Activated CD4-positive, alpha-beta memory T cell treated with anti-CD3 and anti-CD28 coated beads, Interleukin-2, amount 10 ng/mL, durations not matched to agents 7 days and 5 days (primary cell): ENCODE data around the gene PIGC. TPM values are rescaled to one million over a fixed set of nuclear protein-coding genes. Genes with fewer than 3 reads are reported as not detected.

Experiments used
- CTCF ChIA-PET: fragments of 350-600 bp; sonication (Branson Sonifier 250); formaldehyde crosslinking; loops from one replicate; lab custom pipeline; 2021; ENCODE audit warnings: antibody characterized with exemption, inconsistent platforms; lab: Charles Lee
- POLR2A ChIA-PET: fragments of 350-600 bp; sonication (Branson Sonifier 250); formaldehyde crosslinking; loops from one replicate; lab custom pipeline; 2021; ENCODE audit warnings: antibody characterized with exemption; lab: Charles Lee
- DNase-seq: peaks from one replicate; pipeline ENCODE4 v3.0.0-alpha.2; 2020
- H3K27ac Mint-ChIP-seq: one replicate; pipeline ENCODE4 v1.8.0; 2021; ENCODE audit warnings: mild to moderate bottlenecking, mixed read lengths
- H3K27me3 Mint-ChIP-seq: one replicate; pipeline ENCODE4 v1.8.0; 2021; ENCODE audit warnings: mixed read lengths
- H3K36me3 Mint-ChIP-seq: one replicate; pipeline ENCODE4 v1.8.0; 2021; ENCODE audit warnings: low read depth, mixed read lengths
- H3K4me1 Mint-ChIP-seq: one replicate; pipeline ENCODE4 v1.8.0; 2021; ENCODE audit warnings: mixed read lengths
- H3K4me3 Mint-ChIP-seq: one replicate; pipeline ENCODE4 v1.8.0; 2021; ENCODE audit warnings: mild to moderate bottlenecking, mixed read lengths
- H3K9me3 Mint-ChIP-seq: one replicate; pipeline ENCODE4 v1.8.0; 2021; ENCODE audit warnings: mixed read lengths
- total RNA-seq, 2 experiments: library from RNA; stranded (reverse); gene quantifications; one replicate each; pipeline ENCODE4 v1.2.3, GENCODE V29; 2021

PIGC gene
- 10 to 100 TPM; 24.5 to 26.2 TPM for total RNA-seq

DNA sequence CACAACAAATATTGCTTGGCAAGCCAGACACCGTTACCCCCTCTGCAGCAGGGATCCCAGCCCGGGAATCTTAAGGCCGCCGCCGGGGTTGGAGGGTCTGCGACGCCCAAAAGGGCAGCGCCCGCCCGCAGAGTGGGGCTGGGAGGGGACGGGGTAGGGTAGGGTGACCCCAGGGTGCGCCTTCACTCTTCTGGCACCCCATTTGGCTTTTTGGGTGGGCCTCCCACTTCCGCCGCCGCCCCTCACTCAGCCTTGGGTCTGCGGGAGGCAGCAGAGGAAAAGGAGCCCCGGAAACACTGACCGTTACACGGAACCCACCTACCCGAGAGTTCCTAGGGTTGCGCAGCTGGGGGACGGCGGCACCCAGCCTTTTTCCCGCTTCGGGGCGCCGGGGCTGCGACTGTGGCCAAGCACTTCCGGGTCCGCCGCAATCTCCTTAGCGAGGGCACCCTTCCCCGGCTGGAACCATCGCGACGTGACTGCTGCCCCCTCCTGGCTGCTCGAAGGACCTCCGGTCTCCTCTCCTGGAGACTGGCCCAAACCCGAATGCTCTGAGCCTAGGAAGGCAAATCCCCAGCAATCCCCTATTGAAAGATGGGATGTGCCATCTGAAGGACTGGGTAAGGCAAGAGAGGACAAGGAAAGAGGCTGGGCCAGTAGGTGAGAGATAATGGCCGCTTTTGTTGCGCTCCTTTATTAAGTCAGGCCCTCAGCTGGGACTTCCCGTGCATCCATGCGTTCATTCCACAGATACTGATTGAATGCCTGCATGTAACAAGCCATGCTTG, at the start of gene PIGC:
TSS of gene PIGC (minus strand) at position 404 of the 788 bp plus-strand sequence. CDS start 1,447 bp downstream, outside the sequence.
- peak within 1 kb of the TSS; percentile 90 for H3K4me3 Mint-ChIP-seq
- no peaks in the 10 kb centered on the region for H3K9me3 Mint-ChIP-seq
- ChIA-PET POLR2A (interaction anchor here (0.6 to 1.6 kb wide), 7 partner anchors 13 to 958 kb away, joined by 3 to 6 read pairs (median 3); partner anchors contain the start of genes PRRC2C and SUCO), CTCF (interaction anchor here (0.7 to 2.5 kb wide), 17 partner anchors 8 to 455 kb away, joined by 3 to 16 read pairs (median 3); no protein-coding TSS in a partner anchor)
- H3K4me1 Mint-ChIP-seq: peaks cover 32% of the 10 kb centered on the region
- H3K27ac Mint-ChIP-seq: peak within 1 kb of the TSS; percentile 80
- no peaks in the 10 kb centered on the region for H3K27me3 Mint-ChIP-seq
- peak; percentile 91 for DNase-seq
- H3K36me3 Mint-ChIP-seq: peaks cover 23% of the 10 kb centered on the region

DNA sequence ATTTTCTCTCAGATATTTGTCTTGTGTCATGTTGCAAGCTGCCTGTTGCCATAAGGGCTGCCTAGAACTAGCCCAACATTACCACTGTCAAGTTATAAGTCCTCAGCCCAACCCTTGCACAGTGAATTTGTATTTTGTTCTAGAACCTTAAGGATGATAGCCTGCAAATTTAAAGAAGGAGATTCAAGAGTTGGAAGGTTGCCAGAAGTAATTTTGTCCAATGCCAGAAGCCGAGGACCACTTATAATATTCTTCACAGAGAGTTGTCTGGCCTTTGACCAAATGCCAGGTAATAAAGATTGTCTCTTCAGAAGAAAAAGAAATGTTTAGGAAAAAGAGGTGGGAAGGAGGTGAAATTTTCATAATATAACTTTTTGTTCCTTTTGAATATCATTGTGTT, 48.6 kb upstream of the PIGC start:
- Mint-ChIP-seq H3K4me1 (peaks cover 5% of the 10 kb centered on the region), H3K9me3 (no peaks in the 10 kb centered on the region), H3K36me3 (no peaks in the 10 kb centered on the region), H3K4me3 (no peak overlapping the region), H3K27me3 (peaks cover 25% of the 10 kb centered on the region), H3K27ac (no peak overlapping the region)
- POLR2A ChIA-PET: no interaction called here
- no peak for DNase-seq
- CTCF ChIA-PET: no interaction called here

DNA sequence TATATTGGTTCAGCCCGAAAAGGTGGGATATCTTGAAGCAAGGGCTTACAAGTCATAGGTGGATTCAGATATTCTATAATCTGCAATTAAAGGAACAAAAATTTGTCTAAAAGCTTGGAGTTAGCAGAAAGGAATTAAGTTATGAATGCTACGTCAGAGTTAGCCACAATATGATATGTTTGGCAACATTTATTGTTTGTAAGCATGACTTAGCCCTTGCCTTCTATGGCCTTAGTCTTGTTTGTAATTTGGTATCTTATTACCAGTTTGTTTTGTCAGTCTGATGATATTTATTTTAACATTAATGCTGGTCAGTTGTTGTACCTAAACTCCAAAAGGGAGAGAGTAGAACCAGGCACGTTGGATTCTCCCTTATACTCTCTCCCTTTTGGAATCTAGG, 46.0 kb upstream of the PIGC start:
- ChIA-PET POLR2A (no interaction called here), CTCF (no interaction called here)
- Mint-ChIP-seq H3K27ac (no peak overlapping the region), H3K36me3 (no peaks in the 10 kb centered on the region), H3K27me3 (peaks cover 32% of the 10 kb centered on the region), H3K4me3 (no peak overlapping the region), H3K4me1 (peaks cover 6% of the 10 kb centered on the region), H3K9me3 (no peaks in the 10 kb centered on the region)
- no peak for DNase-seq

DNA sequence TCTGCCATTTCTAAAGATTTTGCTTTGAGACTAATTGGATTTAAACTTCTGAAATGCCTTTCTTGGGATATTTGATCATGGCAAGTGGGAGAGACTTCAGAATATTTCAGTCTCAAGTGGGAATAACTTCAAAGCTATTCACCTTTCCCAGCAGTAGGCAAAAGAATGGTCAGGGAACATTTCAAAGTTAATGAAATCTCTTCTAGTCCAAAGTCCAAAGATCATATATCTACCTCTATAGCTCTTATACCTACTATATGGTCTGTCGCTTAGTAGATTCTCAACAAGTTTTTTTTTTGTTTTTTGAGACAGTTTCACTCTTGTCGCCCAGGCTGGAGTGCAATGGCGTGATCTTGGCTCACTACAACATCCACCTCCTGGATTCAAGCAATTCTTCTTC, 44.5 kb upstream of the PIGC start:
- peaks cover 33% of the 10 kb centered on the region for H3K27me3 Mint-ChIP-seq
- H3K9me3 Mint-ChIP-seq: no peaks in the 10 kb centered on the region
- H3K36me3 Mint-ChIP-seq: no peaks in the 10 kb centered on the region
- peaks cover 6% of the 10 kb centered on the region for H3K4me1 Mint-ChIP-seq
- ChIA-PET CTCF (no interaction called here), POLR2A (no interaction called here)
- no peak overlapping the region for H3K27ac Mint-ChIP-seq
- DNase-seq: no peak
- no peak overlapping the region for H3K4me3 Mint-ChIP-seq

DNA sequence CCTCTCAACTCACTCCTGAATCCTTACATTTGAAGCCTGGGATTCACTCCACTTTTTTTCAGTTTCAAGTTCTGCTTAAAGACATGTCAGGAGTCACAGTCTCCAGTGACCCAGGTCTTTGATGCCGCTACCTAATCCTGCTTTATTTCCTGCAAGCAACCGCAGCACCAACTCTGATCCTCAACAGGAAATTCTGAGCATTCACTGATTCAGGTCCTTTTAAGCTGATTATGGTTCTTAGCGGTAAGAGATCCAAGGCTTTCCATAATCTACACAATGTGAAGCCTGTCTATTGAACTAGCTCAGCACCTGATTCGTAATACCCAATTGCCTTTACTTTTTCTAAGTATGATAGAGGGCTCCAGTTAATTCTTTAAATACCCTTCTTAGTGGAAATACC, 43.7 kb upstream of the PIGC start:
- H3K36me3 Mint-ChIP-seq: no peaks in the 10 kb centered on the region
- H3K27ac Mint-ChIP-seq: no peak overlapping the region
- peaks cover 33% of the 10 kb centered on the region for H3K27me3 Mint-ChIP-seq
- no peak overlapping the region for H3K4me3 Mint-ChIP-seq
- no peak for DNase-seq
- ChIA-PET POLR2A (no interaction called here), CTCF (interaction anchor here (1.5 kb wide), 1 partner anchor 232 kb away, joined by 3 read pairs; no protein-coding TSS in a partner anchor)
- H3K9me3 Mint-ChIP-seq: no peaks in the 10 kb centered on the region
- H3K4me1 Mint-ChIP-seq: peaks cover 6% of the 10 kb centered on the region

DNA sequence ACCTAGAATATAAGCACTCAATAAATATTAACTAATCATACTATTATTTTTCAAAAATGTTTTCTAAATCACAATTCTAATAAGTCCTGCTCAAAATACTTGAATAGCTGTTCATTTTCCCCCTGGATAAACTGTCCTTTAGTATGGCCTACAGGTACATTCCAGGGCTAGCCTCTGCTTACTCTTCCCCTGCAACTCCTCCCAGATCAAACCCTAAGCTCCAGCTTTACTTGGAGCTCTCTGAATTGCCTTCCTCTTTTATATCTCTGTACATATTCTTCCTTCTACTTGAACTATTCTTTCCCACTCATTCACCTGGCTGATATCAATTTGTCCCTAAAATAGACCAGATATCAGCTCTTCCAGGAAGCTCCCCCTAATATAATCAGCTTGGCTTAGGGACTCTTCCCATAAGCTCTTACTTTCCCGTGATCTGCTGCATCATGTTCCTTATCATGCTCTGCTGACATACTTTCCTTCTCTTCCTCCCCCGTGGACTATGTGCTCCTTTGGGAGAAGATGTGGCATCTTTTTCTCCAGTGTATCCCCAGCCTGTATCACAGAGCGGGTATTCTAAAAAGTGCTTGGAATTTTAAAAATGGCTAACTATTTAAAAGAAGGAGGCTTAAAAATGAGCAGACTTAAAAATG, 43.1 kb upstream of the PIGC start:
- Mint-ChIP-seq H3K36me3 (no peaks in the 10 kb centered on the region), H3K27ac (no peak overlapping the region), H3K4me3 (no peak overlapping the region), H3K4me1 (peaks cover 6% of the 10 kb centered on the region), H3K9me3 (no peaks in the 10 kb centered on the region), H3K27me3 (peaks cover 26% of the 10 kb centered on the region)
- DNase-seq: no peak
- ChIA-PET CTCF (interaction anchor here (1.5 kb wide), 1 partner anchor 233 kb away, joined by 3 read pairs; no protein-coding TSS in a partner anchor), POLR2A (no interaction called here)

DNA sequence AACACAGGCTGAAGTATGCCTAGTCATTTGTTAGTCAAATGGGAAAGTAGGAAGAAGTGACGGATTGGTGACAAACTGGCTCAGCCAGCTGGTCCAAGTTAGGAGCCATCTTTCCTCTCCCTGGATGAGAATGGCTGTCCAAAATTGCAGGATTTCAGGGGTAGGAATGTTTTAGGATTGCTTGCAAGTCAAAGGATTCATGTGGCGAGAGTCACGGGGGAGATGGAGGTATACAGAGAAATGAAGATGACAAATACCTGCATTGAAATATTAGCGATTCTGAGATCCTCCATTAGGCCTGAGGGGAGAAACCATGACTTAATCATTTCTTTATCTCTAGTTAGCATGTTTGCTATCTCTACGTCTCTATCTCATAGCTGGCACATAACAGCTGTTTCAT, 41.8 kb upstream of the PIGC start:
- CTCF ChIA-PET: interaction anchor here (0.6 kb wide), 1 partner anchor 34 kb away, joined by 3 read pairs; no protein-coding TSS in a partner anchor
- POLR2A ChIA-PET: no interaction called here
- Mint-ChIP-seq H3K36me3 (no peaks in the 10 kb centered on the region), H3K9me3 (no peaks in the 10 kb centered on the region), H3K27me3 (peaks cover 19% of the 10 kb centered on the region), H3K27ac (no peak overlapping the region), H3K4me3 (no peak overlapping the region), H3K4me1 (peaks cover 6% of the 10 kb centered on the region)
- no peak for DNase-seq

DNA sequence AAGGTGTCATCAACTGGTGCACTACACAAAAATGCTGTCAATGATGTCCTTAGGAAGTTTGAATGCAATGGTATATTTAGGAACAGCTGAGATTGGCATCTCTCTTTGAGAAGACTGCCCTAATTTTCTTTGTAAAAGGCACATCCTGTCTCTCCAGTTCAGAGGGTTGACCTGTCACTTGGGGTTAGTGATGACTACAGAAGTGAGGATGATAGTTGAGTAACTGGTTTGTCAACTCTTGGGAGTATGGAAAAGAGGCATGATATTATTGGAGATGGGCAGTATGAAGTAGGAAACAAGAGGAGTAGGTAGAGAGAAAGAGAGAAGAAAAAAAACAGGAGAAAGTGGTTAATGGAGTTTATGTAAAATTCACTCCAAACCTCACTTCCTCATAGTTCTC, 40.4 kb upstream of the PIGC start:
- ChIA-PET POLR2A (no interaction called here), CTCF (no interaction called here)
- Mint-ChIP-seq H3K36me3 (no peaks in the 10 kb centered on the region), H3K27ac (no peak overlapping the region), H3K27me3 (peaks cover 17% of the 10 kb centered on the region), H3K4me3 (no peak overlapping the region), H3K4me1 (peaks cover 8% of the 10 kb centered on the region), H3K9me3 (no peaks in the 10 kb centered on the region)
- DNase-seq: no peak

DNA sequence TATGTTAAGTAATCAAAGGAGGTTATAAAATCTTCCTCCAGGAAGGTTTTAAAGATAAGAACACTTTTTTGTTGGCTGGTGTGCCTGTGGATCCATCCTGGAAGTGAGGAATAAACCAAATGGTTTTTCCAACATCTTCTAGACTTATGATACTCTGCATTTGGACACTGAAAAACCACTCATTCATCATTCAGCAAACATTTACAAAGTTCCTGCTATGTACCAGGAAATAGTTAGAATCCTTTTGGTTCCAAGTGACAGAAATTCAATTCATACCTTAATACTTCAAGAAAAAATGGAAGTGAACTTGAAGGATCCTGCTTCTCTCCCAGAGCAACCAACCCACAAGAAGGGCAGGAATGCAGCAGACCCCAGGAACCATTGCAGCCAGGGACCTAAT, 39.6 kb upstream of the PIGC start:
- H3K9me3 Mint-ChIP-seq: no peaks in the 10 kb centered on the region
- CTCF ChIA-PET: no interaction called here
- DNase-seq: no peak
- H3K27ac Mint-ChIP-seq: no peak overlapping the region
- no peaks in the 10 kb centered on the region for H3K36me3 Mint-ChIP-seq
- H3K4me1 Mint-ChIP-seq: peaks cover 9% of the 10 kb centered on the region
- no peak overlapping the region for H3K4me3 Mint-ChIP-seq
- POLR2A ChIA-PET: no interaction called here
- peaks cover 12% of the 10 kb centered on the region for H3K27me3 Mint-ChIP-seq

DNA sequence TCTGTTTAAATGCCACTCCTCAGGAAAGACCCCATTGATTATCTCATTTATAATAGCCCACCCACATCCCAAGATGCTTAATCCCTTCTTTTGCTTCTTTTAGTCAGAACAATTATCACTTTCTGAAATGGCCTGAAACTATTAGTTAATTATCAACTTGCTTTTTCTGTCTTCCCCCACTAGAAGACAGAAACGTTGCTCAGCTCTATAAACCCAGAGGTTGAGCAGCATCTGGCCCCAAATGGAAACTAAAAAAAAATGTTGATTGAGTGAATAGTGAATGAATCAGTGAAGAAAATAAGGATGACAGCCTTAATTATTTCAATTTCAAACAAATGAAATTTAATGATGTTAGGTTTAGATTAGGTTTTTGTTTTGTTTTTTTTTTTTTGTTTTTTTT, 38.2 kb upstream of the PIGC start:
- H3K27me3 Mint-ChIP-seq: peaks cover 9% of the 10 kb centered on the region
- H3K27ac Mint-ChIP-seq: no peak overlapping the region
- no peaks in the 10 kb centered on the region for H3K36me3 Mint-ChIP-seq
- no peak overlapping the region for H3K4me3 Mint-ChIP-seq
- ChIA-PET CTCF (no interaction called here), POLR2A (no interaction called here)
- H3K4me1 Mint-ChIP-seq: peaks cover 3% of the 10 kb centered on the region
- no peaks in the 10 kb centered on the region for H3K9me3 Mint-ChIP-seq
- no peak for DNase-seq

DNA sequence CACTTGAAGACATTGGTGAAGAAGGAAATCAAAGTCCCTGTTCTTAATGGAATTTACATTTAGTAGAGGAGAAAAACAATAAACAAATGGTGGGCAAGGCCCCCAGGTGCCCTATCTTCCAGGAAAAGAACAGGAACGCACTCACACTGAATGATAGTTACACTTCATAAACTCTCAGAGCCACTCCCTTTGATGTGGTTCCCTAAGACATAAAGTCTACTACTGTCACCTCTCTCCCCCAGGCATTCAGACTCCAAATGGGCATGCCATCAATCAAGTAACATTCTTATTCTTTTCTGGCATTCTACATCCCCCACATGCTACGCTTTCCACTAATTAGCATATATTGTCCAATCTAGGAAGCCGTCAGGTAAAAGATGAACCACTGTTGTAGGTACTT, 36.6 kb upstream of the PIGC start:
- peaks cover 4% of the 10 kb centered on the region for H3K27me3 Mint-ChIP-seq
- no peak overlapping the region for H3K27ac Mint-ChIP-seq
- CTCF ChIA-PET: no interaction called here
- no peak for DNase-seq
- H3K4me3 Mint-ChIP-seq: no peak overlapping the region
- no peaks in the 10 kb centered on the region for H3K36me3 Mint-ChIP-seq
- H3K9me3 Mint-ChIP-seq: no peaks in the 10 kb centered on the region
- peaks cover 3% of the 10 kb centered on the region for H3K4me1 Mint-ChIP-seq
- POLR2A ChIA-PET: no interaction called here

DNA sequence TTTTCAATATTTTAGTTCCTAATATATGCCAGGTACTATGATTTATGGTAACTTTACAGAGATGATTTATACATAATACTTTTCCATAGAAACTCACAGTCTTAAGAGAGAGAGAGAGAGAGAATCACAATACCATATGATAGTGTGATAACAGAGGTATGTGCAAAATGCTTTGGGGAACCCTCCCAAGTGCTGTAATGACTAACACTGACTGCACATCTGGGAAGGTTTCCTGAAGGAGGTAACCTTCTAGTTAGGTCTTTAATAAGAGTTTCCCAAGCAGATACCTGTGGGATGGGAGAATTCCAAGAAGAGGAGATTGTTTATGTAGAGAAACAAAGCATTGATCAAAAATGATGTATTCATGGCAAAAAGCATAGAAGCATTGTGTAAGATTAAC, 34.6 kb upstream of the PIGC start:
- no peaks in the 10 kb centered on the region for H3K36me3 Mint-ChIP-seq
- no peaks in the 10 kb centered on the region for H3K9me3 Mint-ChIP-seq
- H3K4me3 Mint-ChIP-seq: no peak overlapping the region
- H3K4me1 Mint-ChIP-seq: peaks cover 3% of the 10 kb centered on the region
- H3K27me3 Mint-ChIP-seq: peaks cover 6% of the 10 kb centered on the region
- H3K27ac Mint-ChIP-seq: no peak overlapping the region
- DNase-seq: no peak
- ChIA-PET CTCF (no interaction called here), POLR2A (no interaction called here)

DNA sequence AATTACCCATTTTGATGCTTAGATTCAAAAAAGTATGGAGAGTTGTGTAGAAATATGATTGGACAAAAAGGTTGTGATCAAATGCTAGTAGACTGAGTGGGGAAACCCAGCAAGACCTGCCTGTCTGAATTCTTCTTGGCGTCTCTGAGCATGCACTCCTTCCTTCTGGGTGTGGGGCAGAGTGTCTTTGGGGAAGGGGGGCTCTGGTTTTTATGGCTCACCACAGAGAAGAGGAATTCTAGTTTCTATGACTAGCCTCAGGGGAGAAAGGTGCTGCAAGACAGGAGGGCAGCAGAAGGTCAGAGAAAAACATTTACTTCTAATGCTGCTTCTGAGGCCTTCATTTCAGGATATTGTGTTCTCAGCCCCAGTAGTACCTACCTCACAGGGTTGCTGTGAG, 33.9 kb upstream of the PIGC start:
- H3K27me3 Mint-ChIP-seq: peaks cover 9% of the 10 kb centered on the region
- H3K9me3 Mint-ChIP-seq: no peaks in the 10 kb centered on the region
- no peak overlapping the region for H3K27ac Mint-ChIP-seq
- CTCF ChIA-PET: no interaction called here
- no peak overlapping the region for H3K4me3 Mint-ChIP-seq
- no peak for DNase-seq
- POLR2A ChIA-PET: no interaction called here
- no peaks in the 10 kb centered on the region for H3K36me3 Mint-ChIP-seq
- H3K4me1 Mint-ChIP-seq: peaks cover 3% of the 10 kb centered on the region
